Naive thymus-derived CD4-positive, alpha-beta T cell (primary cell): ENCODE results near the gene AK8. TPM values are rescaled to one million over a fixed set of nuclear protein-coding genes. Genes with fewer than 3 reads are reported as not detected.

Experiments
- ATAC-seq: fragments of 150-1000 bp; cut with Tn5 transposase; 2 replicates; pipeline ENCODE4 v1.10.0; 2021; ENCODE audit warnings: mild to moderate bottlenecking, moderate library complexity
- CTCF ChIA-PET: fragments of 350-600 bp; sonication (Branson Sonifier 250); formaldehyde crosslinking; loops from one replicate; lab custom pipeline; 2021; ENCODE audit warnings: antibody characterized with exemption; lab: Charles Lee
- POLR2A ChIA-PET: fragments of 350-600 bp; sonication (Branson Sonifier 250); formaldehyde crosslinking; loops from one replicate; lab custom pipeline; 2021; ENCODE audit warnings: antibody characterized with exemption, inconsistent platforms; lab: Charles Lee
- DNase-seq, 9 donors: peaks; one replicate each; pipeline versions ENCODE4 v3.0.0 to v3.0.0-alpha.2; 2020 to 2022; ENCODE audit warnings: mixed read lengths in 1 of 9
- H3K27ac ChIP-seq: one replicate; pipeline ENCODE4 v1.7.0; 2013; ENCODE audit warnings: mild to moderate bottlenecking, low read depth, low read length, moderate library complexity
- H3K27me3 ChIP-seq, 2 donors: one replicate each; pipeline ENCODE4 v1.7.0; 2013; ENCODE audit warnings: low read length in 2 of 2, mild to moderate bottlenecking in 2 of 2, moderate library complexity in 2 of 2; ENCODE audit not compliant: control insufficient read depth in 2 of 2, insufficient read depth in 2 of 2
- H3K36me3 ChIP-seq, 3 experiments: 1 replicate in 2 of 3; 2 replicates in 1 of 3; pipeline ENCODE4 v1.7.0; 2013; ENCODE audit warnings: low read length in 3 of 3, mild to moderate bottlenecking in 3 of 3, moderate library complexity in 1 of 3; ENCODE audit not compliant: insufficient read depth in 3 of 3, control insufficient read depth in 2 of 3
- H3K4me1 ChIP-seq, 2 donors: one replicate each; pipeline ENCODE4 v1.7.0; 2013; ENCODE audit warnings: low read length in 2 of 2, mild to moderate bottlenecking in 2 of 2, moderate library complexity in 1 of 2; ENCODE audit not compliant: control insufficient read depth in 2 of 2, insufficient read depth in 2 of 2
- H3K4me3 ChIP-seq: 2 replicates; pipeline ENCODE4 v1.7.0; 2013; ENCODE audit warnings: mild to moderate bottlenecking, low read length
- H3K9me3 ChIP-seq, 3 experiments: 1 replicate in 2 of 3; 2 replicates in 1 of 3; pipeline ENCODE4 v1.7.0; 2013; ENCODE audit warnings: low read length in 3 of 3; ENCODE audit not compliant: control insufficient read depth in 2 of 3
- H3K27ac Mint-ChIP-seq, 9 donors: one replicate each; pipeline ENCODE4 v1.8.0; 2020 to 2022; ENCODE audit warnings: mixed read lengths in 9 of 9, mild to moderate bottlenecking in 8 of 9, moderate library complexity in 5 of 9, inconsistent platforms in 2 of 9
- H3K27me3 Mint-ChIP-seq, 5 donors: one replicate each; pipeline ENCODE4 v1.8.0; 2021 to 2022; ENCODE audit warnings: mixed read lengths in 5 of 5, mild to moderate bottlenecking in 1 of 5
- H3K36me3 Mint-ChIP-seq, 5 donors: one replicate each; pipeline ENCODE4 v1.8.0; 2020 to 2022; ENCODE audit warnings: mixed read lengths in 5 of 5, mild to moderate bottlenecking in 3 of 5, inconsistent platforms in 1 of 5
- H3K4me1 Mint-ChIP-seq, 7 donors: one replicate each; pipeline ENCODE4 v1.8.0; 2020 to 2022; ENCODE audit warnings: mixed read lengths in 7 of 7, mild to moderate bottlenecking in 3 of 7, inconsistent platforms in 1 of 7
- H3K4me3 Mint-ChIP-seq, 10 donors: one replicate each; pipeline ENCODE4 v1.8.0; 2020 to 2022; ENCODE audit warnings: mild to moderate bottlenecking in 10 of 10, mixed read lengths in 10 of 10, moderate library complexity in 6 of 10, inconsistent platforms in 2 of 10
- H3K9me3 Mint-ChIP-seq, 11 donors: one replicate each; pipeline ENCODE4 v1.8.0; 2020 to 2022; ENCODE audit warnings: mixed read lengths in 11 of 11, mild to moderate bottlenecking in 4 of 11, inconsistent platforms in 1 of 11, moderate library complexity in 1 of 11
- intact Hi-C, 2 donors: fragments of 100-400 bp; cut with micrococcal nuclease; formaldehyde crosslinking; loops; one replicate each; pipeline ENCODE4 v1.15.1; 2023
- polyA plus RNA-seq, 2 donors: library from polyadenylated mRNA; unstranded; fragments of 300-500 nt; fragmentation: Illumina TruSeq; gene quantifications; one replicate each; pipeline ENCODE4 v1.2.3, GENCODE V29; 2021
- total RNA-seq, 6 experiments: library from RNA in 5 of 6; stranded (reverse) in 5 of 6; gene quantifications; 1 replicate in 5 of 6; 2 replicates in 1 of 6; pipeline ENCODE4 v1.2.3 and lab custom pipeline; 2021 to 2026

AK8 gene
- total and polyA plus RNA-seq, 7 experiments from 2014 or later = 0.10 to 0.20 (median 0.12) TPM; not detected in 4

GRCh38 chr9:132806306-132806705 is 71.8 kb downstream of the AK8 start:
- intact Hi-C loops = no loop called here
- Mint-ChIP-seq H3K4me3 (no peak overlapping the region), H3K36me3 (no peaks in the 10 kb centered on the region), H3K27ac (no peak overlapping the region), H3K9me3 (no peaks in the 10 kb centered on the region), H3K27me3 (peaks cover 44 to 89% (median 50%) of the 10 kb centered on the region in 5 donors), H3K4me1 (peaks cover 0 to 10% (median 0%) of the 10 kb centered on the region in 7 donors)
- peaks cover 0 to 16% of the 10 kb centered on the region in 2 donors for H3K4me1 ChIP-seq
- no peaks in the 10 kb centered on the region for H3K27me3 ChIP-seq
- H3K4me3 ChIP-seq = no peak overlapping the region
- POLR2A ChIA-PET = no interaction called here
- CTCF ChIA-PET = no interaction called here
- ATAC-seq (no peak), DNase-seq (no peak)
- H3K27ac ChIP-seq = no peak overlapping the region
- H3K9me3 ChIP-seq = no peaks in the 10 kb centered on the region
- H3K36me3 ChIP-seq = no peaks in the 10 kb centered on the region

GRCh38 chr9:132804576-132805295 is 73.3 kb downstream of the AK8 start:
- no peak overlapping the region for H3K27ac Mint-ChIP-seq
- peaks cover 0 to 10% (median 4%) of the 10 kb centered on the region in 7 donors for H3K4me1 Mint-ChIP-seq
- no peaks in the 10 kb centered on the region for H3K27me3 ChIP-seq
- CTCF ChIA-PET = no interaction called here
- H3K4me1 ChIP-seq = peaks cover 4 to 16% of the 10 kb centered on the region in 2 donors
- H3K27me3 Mint-ChIP-seq = peaks cover 34 to 82% (median 42%) of the 10 kb centered on the region in 5 donors
- H3K27ac ChIP-seq = no peak overlapping the region
- intact Hi-C loops = loop anchor here in 1 of 2 donors (5.0 kb wide), 1 partner anchor 168 kb away; no protein-coding TSS in a partner anchor
- POLR2A ChIA-PET = no interaction called here
- no peaks in the 10 kb centered on the region for H3K36me3 ChIP-seq
- H3K36me3 Mint-ChIP-seq = no peaks in the 10 kb centered on the region
- H3K4me3 Mint-ChIP-seq = peak overlapping the region in 1 of 10 donors; percentile 12
- peak; percentile 20 for ATAC-seq
- H3K9me3 Mint-ChIP-seq = no peaks in the 10 kb centered on the region
- no peak overlapping the region for H3K4me3 ChIP-seq
- DNase-seq = peak in 1 of 9 donors; percentile 10
- H3K9me3 ChIP-seq = no peaks in the 10 kb centered on the region

- CTCF ChIA-PET = no interaction called here
These were observed 75.8 kb downstream of the AK8 start for GRCh38 chr9:132802121-132802795.

GRCh38 chr9:132801659-132802058 is 76.4 kb downstream of the AK8 start:
- H3K4me1 Mint-ChIP-seq = peaks cover 0 to 10% (median 4%) of the 10 kb centered on the region in 7 donors
- no peaks in the 10 kb centered on the region for H3K36me3 ChIP-seq
- H3K4me3 ChIP-seq = no peak overlapping the region
- ChIA-PET POLR2A (no interaction called here), CTCF (no interaction called here)
- H3K27me3 ChIP-seq = no peaks in the 10 kb centered on the region
- H3K36me3 Mint-ChIP-seq = no peaks in the 10 kb centered on the region
- DNase-seq (no peak), ATAC-seq (no peak)
- H3K4me1 ChIP-seq = peaks cover 4 to 16% of the 10 kb centered on the region in 2 donors
- no peaks in the 10 kb centered on the region for H3K9me3 ChIP-seq
- H3K27ac Mint-ChIP-seq = no peak overlapping the region
- intact Hi-C loops = loop anchor here (2.0 to 5.0 kb wide), 2 partner anchors 33 to 171 kb away; no protein-coding TSS in a partner anchor
- peaks cover 11 to 69% (median 35%) of the 10 kb centered on the region in 5 donors for H3K27me3 Mint-ChIP-seq
- H3K9me3 Mint-ChIP-seq = no peaks in the 10 kb centered on the region
- no peak overlapping the region for H3K27ac ChIP-seq
- no peak overlapping the region for H3K4me3 Mint-ChIP-seq

More at GRCh38 chr9:132802121-132802795, 75.8 kb downstream of the AK8 start:
- no peak overlapping the region for H3K27ac ChIP-seq
- Mint-ChIP-seq H3K27me3 (peaks cover 15 to 71% (median 34%) of the 10 kb centered on the region in 5 donors), H3K4me3 (no peak overlapping the region), H3K9me3 (no peaks in the 10 kb centered on the region), H3K36me3 (no peaks in the 10 kb centered on the region), H3K4me1 (peaks cover 0 to 10% (median 4%) of the 10 kb centered on the region in 7 donors), H3K27ac (no peak overlapping the region)
- intact Hi-C loops = loop anchor here in 1 of 2 donors (5.0 kb wide), 1 partner anchor 170 kb away; no protein-coding TSS in a partner anchor
- POLR2A ChIA-PET = no interaction called here
- ATAC-seq (no peak), DNase-seq (no peak)
- H3K27me3 ChIP-seq = no peaks in the 10 kb centered on the region
- H3K36me3 ChIP-seq = no peaks in the 10 kb centered on the region
- peaks cover 4 to 16% of the 10 kb centered on the region in 2 donors for H3K4me1 ChIP-seq
- no peak overlapping the region for H3K4me3 ChIP-seq
- no peaks in the 10 kb centered on the region for H3K9me3 ChIP-seq

- Mint-ChIP-seq H3K9me3 (no peaks in the 10 kb centered on the region), H3K27ac (no peak overlapping the region), H3K4me3 (no peak overlapping the region), H3K36me3 (no peaks in the 10 kb centered on the region), H3K4me1 (peaks cover 0 to 10% (median 4%) of the 10 kb centered on the region in 7 donors), H3K27me3 (peaks cover 8 to 59% (median 34%) of the 10 kb centered on the region in 5 donors)
- ChIA-PET POLR2A (no interaction called here), CTCF (interaction anchor here (0.9 to 1.9 kb wide), 3 partner anchors 31 to 292 kb away, joined by 3 to 5 read pairs (median 3); no protein-coding TSS in a partner anchor)
- no peaks in the 10 kb centered on the region for H3K27me3 ChIP-seq
- H3K4me1 ChIP-seq = peaks cover 4 to 13% of the 10 kb centered on the region in 2 donors
- H3K36me3 ChIP-seq = no peaks in the 10 kb centered on the region
- no peaks in the 10 kb centered on the region for H3K9me3 ChIP-seq
- H3K4me3 ChIP-seq = no peak overlapping the region
- peak; percentile 88 for ATAC-seq
- peak; percentile 37 to 74 (median 66) for DNase-seq
- H3K27ac ChIP-seq = no peak overlapping the region
- intact Hi-C loops = loop anchor here (1.0 to 5.0 kb wide), 7 partner anchors 31 to 389 kb away; partner anchors contain the start of gene GTF3C4 (in 1 of the 2)
These were observed 77.9 kb downstream of the AK8 start for GRCh38 chr9:132800038-132800648.
